Medulla oblongata (tissue), 1 donor: ENCODE measurements around the gene DLG1.

ENCODE experiments used
- DNase-seq: peaks from one replicate; pipeline ENCODE4 v3.0.0-alpha.2; 2015; ENCODE audit errors: extremely low spot score

The DLG1 gene

GRCh38 chr3:197030379-197031314 is 267.8 kb downstream of the DLG1 start:
- DNase-seq, result no peak

GRCh38 chr3:197029511-197030167 is 268.8 kb downstream of the DLG1 start, which contains the start of gene MELTF:
MELTF (minus strand) TSS chr3:197029817; CDS start chr3:197029702, 115 bp downstream.
- peak; percentile 30 for DNase-seq

GRCh38 chr3:197028728-197029510 is 269.5 kb downstream of the DLG1 start:
- DNase-seq, result no peak

- DNase-seq, result no peak
Observed at GRCh38 chr3:197027896-197028727, 270.3 kb downstream of the DLG1 start.

GRCh38 chr3:197027151-197027895 is 271.1 kb downstream of the DLG1 start:
- no peak for DNase-seq

- DNase-seq, result no peak
Observed at GRCh38 chr3:197026481-197026866, 271.9 kb downstream of the DLG1 start.

GRCh38 chr3:197025736-197026480 is 272.5 kb downstream of the DLG1 start:
- no peak for DNase-seq

GRCh38 chr3:197024881-197025735 is 273.3 kb downstream of the DLG1 start:
- no peak for DNase-seq

GRCh38 chr3:197023998-197024651 is 274.3 kb downstream of the DLG1 start:
- no peak for DNase-seq

GRCh38 chr3:197023241-197023997 is 275.0 kb downstream of the DLG1 start:
- DNase-seq, result peak; percentile 37

- no peak for DNase-seq
Observed at GRCh38 chr3:197022405-197023231, 275.8 kb downstream of the DLG1 start.

- DNase-seq, result no peak
Observed at GRCh38 chr3:197021729-197022404, 276.5 kb downstream of the DLG1 start.

GRCh38 chr3:197021231-197021630 is 277.2 kb downstream of the DLG1 start:
- no peak for DNase-seq

- no peak for DNase-seq
Observed at GRCh38 chr3:197019535-197019934, 278.9 kb downstream of the DLG1 start.

GRCh38 chr3:197019021-197019420 is 279.4 kb downstream of the DLG1 start:
- peak; percentile 62 for DNase-seq

GRCh38 chr3:197017003-197017402 is 281.4 kb downstream of the DLG1 start:
- DNase-seq, result no peak
